ENCODE results near the gene SPHK2. TPM values are rescaled to one million over a fixed set of nuclear protein-coding genes. Genes with fewer than 3 reads are reported as not detected.

The SPHK2 gene
- total RNA-seq, 1 donor from 2014 or later = 8.0 TPM

- H3K27ac ChIP-seq (replicated peaks) = peak overlapping the region; percentile 83
- H3K4me3 ChIP-seq = peak overlapping the region; percentile 67
- no peaks in the 10 kb centered on the region for H3K9me3 ChIP-seq (replicated peaks)
- peaks cover 16% of the 10 kb centered on the region for H3K36me3 ChIP-seq
- peaks cover 51% of the 10 kb centered on the region for H3K4me1 ChIP-seq
- TF ChIP-seq CTCF (IDR thresholded peaks at IDR 0.05; ENCODE audit: borderline replicate concordance) = no peak
- no peaks in the 10 kb centered on the region for H3K27me3 ChIP-seq (ENCODE audit: low read depth)
- intact Hi-C loops (cut with micrococcal nuclease) = no loop called here
- DNase-seq = peak; percentile 99
Observed at GRCh38 chr19:48624067-48624594, 4.8 kb downstream of the SPHK2 start.

- H3K4me1 ChIP-seq = peaks cover 52% of the 10 kb centered on the region
- no peak for DNase-seq
Observed at GRCh38 chr19:48624791-48625723, 5.8 kb downstream of the SPHK2 start.

GRCh38 chr19:48625891-48626327 lies 6.6 kb downstream of the SPHK2 start:
- H3K4me1 ChIP-seq = peaks cover 52% of the 10 kb centered on the region
- DNase-seq = no peak
- no peaks in the 10 kb centered on the region for H3K27me3 ChIP-seq (ENCODE audit: low read depth)
- intact Hi-C loops (cut with micrococcal nuclease) = no loop called here
- H3K4me3 ChIP-seq = no peak overlapping the region
- peaks cover 13% of the 10 kb centered on the region for H3K36me3 ChIP-seq
- no peak for TF ChIP-seq CTCF (IDR thresholded peaks at IDR 0.05; ENCODE audit: borderline replicate concordance)
- no peak overlapping the region for H3K27ac ChIP-seq (replicated peaks)
- H3K9me3 ChIP-seq (replicated peaks) = no peaks in the 10 kb centered on the region

More at GRCh38 chr19:48624791-48625723, 5.8 kb downstream of the SPHK2 start:
- H3K9me3 ChIP-seq (replicated peaks) = no peaks in the 10 kb centered on the region
- intact Hi-C loops (cut with micrococcal nuclease) = no loop called here
- H3K36me3 ChIP-seq = peaks cover 16% of the 10 kb centered on the region
- TF ChIP-seq CTCF (IDR thresholded peaks at IDR 0.05; ENCODE audit: borderline replicate concordance) = no peak
- H3K27ac ChIP-seq (replicated peaks) = peak overlapping the region; percentile 83
- H3K4me3 ChIP-seq = peak overlapping the region; percentile 67
- no peaks in the 10 kb centered on the region for H3K27me3 ChIP-seq (ENCODE audit: low read depth)

GRCh38 chr19:48627201-48627864 lies 8.0 kb downstream of the SPHK2 start:
- Histone ChIP-seq H3K36me3 (peaks cover 9% of the 10 kb centered on the region), H3K27ac (replicated peaks) (no peak overlapping the region), H3K9me3 (replicated peaks) (no peaks in the 10 kb centered on the region), H3K4me3 (no peak overlapping the region), H3K4me1 (peaks cover 61% of the 10 kb centered on the region), H3K27me3 (ENCODE audit: low read depth) (no peaks in the 10 kb centered on the region)
- no peak for TF ChIP-seq CTCF (IDR thresholded peaks at IDR 0.05; ENCODE audit: borderline replicate concordance)
- no peak for DNase-seq
- intact Hi-C loops (cut with micrococcal nuclease) = no loop called here

GRCh38 chr19:48627865-48628314 lies 8.6 kb downstream of the SPHK2 start:
- TF ChIP-seq CTCF (IDR thresholded peaks at IDR 0.05; ENCODE audit: borderline replicate concordance) = no peak
- intact Hi-C loops (cut with micrococcal nuclease) = no loop called here
- H3K27ac ChIP-seq (replicated peaks) = peak overlapping the region; percentile 98
- H3K4me3 ChIP-seq = no peak overlapping the region
- no peaks in the 10 kb centered on the region for H3K27me3 ChIP-seq (ENCODE audit: low read depth)
- H3K9me3 ChIP-seq (replicated peaks) = no peaks in the 10 kb centered on the region
- peaks cover 12% of the 10 kb centered on the region for H3K36me3 ChIP-seq
- DNase-seq = no peak
- peaks cover 61% of the 10 kb centered on the region for H3K4me1 ChIP-seq
